IMR-90 (cell line): ENCODE measurements around the gene IL4R. TPM values are rescaled to one million over a fixed set of nuclear protein-coding genes. Genes with fewer than 3 reads are reported as not detected.
A peak's percentile ranks its signal among the peaks of the same experiment; 100 is the strongest.

ENCODE experiments used
- ATAC-seq: fragments of 200-7000 bp; cut with Tn5 transposase; 2 replicates; pipeline ENCODE4 v1.9.1; 2020; ENCODE audit warnings: low read depth, mild to moderate bottlenecking, moderate library complexity
- BruUV-seq: library from RNA; stranded (reverse); fragments of 400-500 nt; replicated peaks from 2 replicates; lab custom pipeline; 2021; lab: Mats Ljungman, UMichigan
- CTCF ChIA-PET: fragments of 300-600 bp; formaldehyde crosslinking; extraction: SDS; loops from one replicate; lab custom pipeline; 2021; ENCODE audit warnings: antibody characterized with exemption; lab: Yijun Ruan, JAX
- POLR2A ChIA-PET: fragments of 300-600 bp; sonication (Branson Sonifier 250); formaldehyde crosslinking; loops from one replicate; lab custom pipeline; 2022; ENCODE audit warnings: antibody characterized with exemption; ENCODE audit not compliant: unreplicated experiment; lab: Charles Lee
- DNase-seq: peaks from one replicate; pipeline ENCODE4 v3.0.0; 2013
- H2AFZ ChIP-seq: replicated peaks from 2 replicates; pipeline ENCODE3; 2013; ENCODE audit warnings: low read length, mild to moderate bottlenecking; ENCODE audit not compliant: poor library complexity
- H2AK5ac ChIP-seq: 2 replicates; pipeline ENCODE4 v1.6.1; 2013; ENCODE audit warnings: low read depth, low read length, inconsistent platforms
- H2AK9ac ChIP-seq: replicated peaks from 2 replicates; pipeline ENCODE3; 2013; ENCODE audit warnings: mild to moderate bottlenecking, low read depth, low read length, moderate library complexity; ENCODE audit not compliant: poor library complexity
- H2BK120ac ChIP-seq: 2 replicates; pipeline ENCODE4 v1.6.1; 2013; ENCODE audit warnings: low read depth, low read length, inconsistent platforms
- H2BK15ac ChIP-seq: 3 replicates; pipeline ENCODE4 v1.6.1; 2013; ENCODE audit warnings: low read depth, low read length, inconsistent platforms
- H2BK20ac ChIP-seq: 2 replicates; pipeline ENCODE4 v1.6.1; 2013; ENCODE audit warnings: low read depth, mild to moderate bottlenecking, inconsistent platforms, low read length, moderate library complexity
- H2BK5ac ChIP-seq: 2 replicates; pipeline ENCODE4 v1.6.1; 2013; ENCODE audit warnings: mild to moderate bottlenecking, low read depth, low read length, inconsistent platforms; ENCODE audit not compliant: poor library complexity, severe bottlenecking
- H3K14ac ChIP-seq: replicated peaks from 2 replicates; pipeline ENCODE4 v1.6.1; 2013; ENCODE audit warnings: low read depth, low read length, inconsistent platforms
- H3K18ac ChIP-seq: 2 replicates; pipeline ENCODE4 v1.6.1; 2013; ENCODE audit warnings: low read depth, low read length, control low read depth
- H3K23ac ChIP-seq: 2 replicates; pipeline ENCODE4 v1.6.1; 2013; ENCODE audit warnings: low read depth, low read length, inconsistent platforms
- H3K27ac ChIP-seq: 2 replicates; pipeline ENCODE4 v1.5.1; 2013; ENCODE audit warnings: mild to moderate bottlenecking, control low read depth, low read length; ENCODE audit not compliant: insufficient read depth
- H3K27me3 ChIP-seq: 2 replicates; pipeline ENCODE4 v1.6.1; 2013; ENCODE audit warnings: low read length; ENCODE audit not compliant: control insufficient read depth, insufficient read depth
- H3K36me3 ChIP-seq: 2 replicates; pipeline ENCODE4 v1.6.1; 2013; ENCODE audit warnings: low read length, mixed read lengths; ENCODE audit not compliant: control insufficient read depth, insufficient read depth
- H3K4ac ChIP-seq: 2 replicates; pipeline ENCODE4 v1.6.1; 2013; ENCODE audit warnings: low read depth, low read length, inconsistent platforms
- H3K4me1 ChIP-seq: 2 replicates; pipeline ENCODE4 v1.6.1; 2013; ENCODE audit warnings: low read length, mixed read lengths; ENCODE audit not compliant: control insufficient read depth, insufficient read depth
- H3K4me2 ChIP-seq: 2 replicates; pipeline ENCODE4 v1.6.1; 2013; ENCODE audit warnings: low read depth, mild to moderate bottlenecking, control low read depth, low read length, moderate library complexity
- H3K4me3 ChIP-seq: 2 replicates; pipeline ENCODE4 v1.5.1; 2013; ENCODE audit warnings: low read depth, mild to moderate bottlenecking, control low read depth, low read length, moderate library complexity; ENCODE audit not compliant: insufficient read depth
- H3K56ac ChIP-seq: 2 replicates; pipeline ENCODE4 v1.6.1; 2013; ENCODE audit warnings: low read length, inconsistent platforms; ENCODE audit not compliant: insufficient read depth; ENCODE audit errors: extremely low read depth
- H3K79me1 ChIP-seq, 2 experiments: 2 replicates each; pipeline ENCODE4 v1.6.1; 2013; ENCODE audit warnings: low read length in 2 of 2, inconsistent platforms in 1 of 2, low read depth in 1 of 2
- H3K9ac ChIP-seq: 2 replicates; pipeline ENCODE4 v1.6.1; 2013; ENCODE audit warnings: low read depth, low read length, control low read depth
- H3K9me1 ChIP-seq: 2 replicates; pipeline ENCODE4 v1.6.1; 2013; ENCODE audit warnings: low read length, inconsistent platforms; ENCODE audit not compliant: insufficient read depth
- H3K9me3 ChIP-seq: 2 replicates; pipeline ENCODE4 v1.6.1; 2013; ENCODE audit warnings: low read length; ENCODE audit not compliant: control insufficient read depth, insufficient read depth
- H4K20me1 ChIP-seq: 2 replicates; pipeline ENCODE4 v1.6.1; 2013; ENCODE audit warnings: low read length, inconsistent platforms; ENCODE audit not compliant: insufficient read depth
- H4K5ac ChIP-seq: 2 replicates; pipeline ENCODE4 v1.6.1; 2013; ENCODE audit warnings: mild to moderate bottlenecking, low read depth, low read length, control low read depth
- H4K8ac ChIP-seq, 2 experiments: 2 replicates each; pipeline ENCODE4 v1.6.1; 2013; ENCODE audit warnings: low read depth in 2 of 2, low read length in 2 of 2, control low read depth in 1 of 2, inconsistent platforms in 1 of 2
- H4K91ac ChIP-seq: 2 replicates; pipeline ENCODE4 v1.6.1; 2013; ENCODE audit warnings: low read depth, low read length, inconsistent platforms; ENCODE audit not compliant: insufficient read depth
- BHLHE40 ChIP-seq: fragments of 150-350 bp; IDR thresholded peaks from 2 replicates; pipeline ENCODE4 v1.6.1; 2016; ENCODE audit warnings: mild to moderate bottlenecking, low read depth, low read length
- CEBPB ChIP-seq: IDR thresholded peaks from 2 replicates; pipeline ENCODE4 v1.6.1; 2012; ENCODE audit warnings: low read depth, low read length, improper control_type of control experiment
- CTCF ChIP-seq: conservative IDR thresholded peaks from 2 replicates; pipeline ENCODE4 v1.5.1; 2012; ENCODE audit warnings: mild to moderate bottlenecking, low read depth, low read length, improper control_type of control experiment
- ELK1 ChIP-seq: fragments of 150-350 bp; IDR thresholded peaks from 2 replicates; pipeline ENCODE4 v1.6.1; 2016; ENCODE audit warnings: low read depth, mild to moderate bottlenecking, low read length, moderate library complexity, borderline replicate concordance
- FOS ChIP-seq: fragments of 150-350 bp; IDR thresholded peaks from 2 replicates; pipeline ENCODE4 v1.6.1; 2016; ENCODE audit warnings: low read depth, low read length
- MAZ ChIP-seq: IDR thresholded peaks from 2 replicates; pipeline ENCODE4 v1.6.1; 2012; ENCODE audit warnings: low read depth, mild to moderate bottlenecking, low read length, improper control_type of control experiment, moderate library complexity, borderline replicate concordance
- MXI1 ChIP-seq: IDR thresholded peaks from 2 replicates; pipeline ENCODE4 v1.6.1; 2012; ENCODE audit warnings: low read depth, mild to moderate bottlenecking, low read length, moderate library complexity, borderline replicate concordance
- NFE2L2 ChIP-seq: fragments of 150-350 bp; IDR thresholded peaks from 2 replicates; pipeline ENCODE4 v1.6.1; 2016; ENCODE audit warnings: low read depth, mild to moderate bottlenecking, low read length
- POLR2A ChIP-seq: IDR thresholded peaks from 2 replicates; pipeline ENCODE4 v1.6.1; 2012; ENCODE audit warnings: mild to moderate bottlenecking, low read depth, low read length
- RCOR1 ChIP-seq: IDR thresholded peaks from 2 replicates; pipeline ENCODE4 v1.6.1; 2012; ENCODE audit warnings: mild to moderate bottlenecking, low read length, improper control_type of control experiment; ENCODE audit not compliant: insufficient replicate concordance
- RFX5 ChIP-seq: IDR thresholded peaks from 2 replicates; pipeline ENCODE4 v1.8.0; 2012; ENCODE audit warnings: low read depth, mild to moderate bottlenecking, low read length, moderate library complexity
- SMC3 ChIP-seq: fragments of 150-350 bp; IDR thresholded peaks from 2 replicates; pipeline ENCODE4 v1.6.1; 2016; ENCODE audit warnings: low read depth, mild to moderate bottlenecking, antibody characterized with exemption, low read length, moderate library complexity
- USF2 ChIP-seq: fragments of 150-350 bp; IDR thresholded peaks from 2 replicates; pipeline ENCODE4 v1.6.1; 2017; ENCODE audit warnings: mild to moderate bottlenecking, antibody characterized with exemption, low read length, low read depth
- WGBS, 2 experiments: methylation state at CpG; one replicate each; pipeline versions ENCODE4 v1.1.5 to v1.1.7; 2013; ENCODE audit warnings: missing lambda C conversion rate in 2 of 2; ENCODE audit not compliant: insufficient read length in 1 of 2; ENCODE audit errors: extremely low coverage in 2 of 2; 5-methylcytosine and 5-hydroxymethylcytosine counted together
- dilution Hi-C: fragments of 300-500 bp; cut with HindIII; formaldehyde crosslinking; loops from one replicate; pipeline ENCODE4 v1.14.3; 2018; ENCODE audit warnings: low sequenced_read_pairs; ENCODE audit not compliant: unreplicated experiment
- in situ Hi-C: fragments of 300-500 bp; cut with MboI; formaldehyde crosslinking; loops from 3 replicates; pipeline ENCODE4 v1.14.3; 2019; ENCODE audit warnings: low sequenced_read_pairs, inconsistent platforms, mixed read lengths
- intact Hi-C: fragments of 100-400 bp; cut with micrococcal nuclease; formaldehyde crosslinking; loops from 2 replicates; pipeline ENCODE4 v1.10.0; 2022
- polyA plus RNA-seq, 3 experiments: library from polyadenylated mRNA; depleted of rRNA; stranded (reverse); fragments of >200 nt; gene quantifications; 2 replicates each; pipeline ENCODE4 v1.2.3, GENCODE V29; 2012; ENCODE audit warnings: low replicate concordance in 1 of 3
- total RNA-seq: library from RNA; depleted of rRNA; stranded (reverse); fragments of >200 nt; gene quantifications from 2 replicates; pipeline ENCODE4 v1.2.3, GENCODE V29; 2012

Gene IL4R
- total and polyA plus RNA-seq, 2 of the 4 experiments (the other 2 are of a cell fraction) = 6.3 to 18.7 TPM

GRCh38 chr16:27318392-27319256, 4.8 kb downstream of the IL4R start:
- Histone ChIP-seq H2BK5ac (peak overlapping the region; percentile 52), H2BK15ac (peak overlapping the region; percentile 44; the same call in 2 of the 3 replicates), H2BK20ac (peak overlapping the region; percentile 80), H4K5ac (no peak overlapping the region; the same call in 1 of the 2 replicates), H3K4me1 (peaks cover 37% of the 10 kb centered on the region), H3K79me1 (peaks cover 7 to 82% of the 10 kb centered on the region in 2 experiments), H3K4ac (peak overlapping the region; percentile 66), H4K20me1 (peaks cover 51% of the 10 kb centered on the region), H2AFZ (peak overlapping the region; percentile 7), H2AK9ac (peak overlapping the region; percentile 37), H2BK120ac (peak overlapping the region; percentile 64), H3K27me3 (no peaks in the 10 kb centered on the region), H3K4me3 (no peak overlapping the region), H3K27ac (peak overlapping the region; percentile 18), H3K23ac (peak overlapping the region; percentile 89), H4K8ac (peak overlapping the region; percentile 53 to 58; a peak in 3 of 4 replicates), H3K9me1 (peaks cover 20% of the 10 kb centered on the region), H4K91ac (peak overlapping the region; percentile 62), H3K9me3 (no peaks in the 10 kb centered on the region), H3K56ac (no peak overlapping the region; the same call in 1 of the 2 replicates), H3K18ac (peak overlapping the region; percentile 16; the same call in 1 of the 2 replicates), H3K14ac (peak overlapping the region; percentile 73), H3K36me3 (peaks cover 32% of the 10 kb centered on the region), H2AK5ac (peak overlapping the region; percentile 70), H3K4me2 (no peak overlapping the region), H3K9ac (peak overlapping the region; percentile 9; the same call in 1 of the 2 replicates)
- ATAC-seq (no peak), DNase-seq (peak; percentile 48)
- BruUV-seq = no TSS peak
- ChIA-PET CTCF (no interaction called here), POLR2A (interaction anchor here (0.5 kb wide), 1 partner anchor 870 kb away, joined by 4 read pairs; no protein-coding TSS in a partner anchor)
- WGBS, 2 experiments = 83% methylated on average over 9 of the region's 18 CpGs; no CpG with 5 or more reads in 1 of the 2 experiments
- in situ Hi-C loops (loop anchor here (5.0 kb wide), 1 partner anchor 76 kb away; no protein-coding TSS in a partner anchor), intact Hi-C loops (no loop called here), dilution Hi-C loops (no loop called here)
- TF ChIP-seq BHLHE40 (no peak), MAZ (no peak), USF2 (no peak), CTCF (no peak), MXI1 (no peak), RCOR1 (no peak), FOS (no peak), NFE2L2 (no peak), ELK1 (no peak), POLR2A (no peak), RFX5 (no peak), CEBPB (no peak), SMC3 (no peak)
